ENCODE measurements around the gene HEYL. TPM values are rescaled to one million over a fixed set of nuclear protein-coding genes. Genes with fewer than 3 reads are reported as not detected.

The HEYL gene
- total RNA-seq, 1 donor from 2014 or later: 4.9 TPM

DNA sequence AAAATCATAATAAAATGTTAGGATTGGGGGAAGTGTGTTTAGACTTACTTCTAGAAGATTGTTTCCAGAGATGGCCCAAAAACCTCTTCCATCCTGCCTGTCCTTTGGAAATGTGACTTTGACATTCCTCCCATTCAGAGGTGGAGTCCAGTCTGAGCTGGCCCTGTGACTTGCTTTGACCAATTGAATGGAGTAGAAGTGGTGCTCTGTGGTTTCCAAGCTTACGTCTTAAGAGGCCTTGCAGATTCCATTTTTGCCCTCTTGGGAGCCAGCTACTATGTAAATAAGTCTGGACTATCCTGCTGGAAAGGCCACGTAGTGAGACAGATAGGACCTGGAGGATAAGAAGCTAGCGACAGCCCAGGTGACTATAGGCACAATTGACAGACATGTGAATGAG is 33.8 kb upstream of the HEYL start:
- H3K4me3 Mint-ChIP-seq: peak overlapping the region; percentile 58
- H3K36me3 Mint-ChIP-seq (ENCODE audit: low read depth): no peaks in the 10 kb centered on the region
- no peaks in the 10 kb centered on the region for H3K9me3 Mint-ChIP-seq
- peaks cover 60% of the 10 kb centered on the region for H3K27me3 Mint-ChIP-seq (ENCODE audit: low read depth)
- TF ChIP-seq, protein P1, sequence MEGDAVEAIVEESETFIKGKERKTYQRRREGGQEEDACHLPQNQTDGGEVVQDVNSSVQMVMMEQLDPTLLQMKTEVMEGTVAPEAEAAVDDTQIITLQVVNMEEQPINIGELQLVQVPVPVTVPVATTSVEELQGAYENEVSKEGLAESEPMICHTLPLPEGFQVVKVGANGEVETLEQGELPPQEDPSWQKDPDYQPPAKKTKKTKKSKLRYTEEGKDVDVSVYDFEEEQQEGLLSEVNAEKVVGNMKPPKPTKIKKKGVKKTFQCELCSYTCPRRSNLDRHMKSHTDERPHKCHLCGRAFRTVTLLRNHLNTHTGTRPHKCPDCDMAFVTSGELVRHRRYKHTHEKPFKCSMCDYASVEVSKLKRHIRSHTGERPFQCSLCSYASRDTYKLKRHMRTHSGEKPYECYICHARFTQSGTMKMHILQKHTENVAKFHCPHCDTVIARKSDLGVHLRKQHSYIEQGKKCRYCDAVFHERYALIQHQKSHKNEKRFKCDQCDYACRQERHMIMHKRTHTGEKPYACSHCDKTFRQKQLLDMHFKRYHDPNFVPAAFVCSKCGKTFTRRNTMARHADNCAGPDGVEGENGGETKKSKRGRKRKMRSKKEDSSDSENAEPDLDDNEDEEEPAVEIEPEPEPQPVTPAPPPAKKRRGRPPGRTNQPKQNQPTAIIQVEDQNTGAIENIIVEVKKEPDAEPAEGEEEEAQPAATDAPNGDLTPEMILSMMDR (conservative IDR thresholded peaks at IDR 0.05): no peak
- no peak for DNase-seq (ENCODE audit: low read depth, low spot score)
- H3K4me1 Mint-ChIP-seq: peaks cover 6% of the 10 kb centered on the region
- no peak overlapping the region for H3K27ac Mint-ChIP-seq (ENCODE audit: unreplicated experiment)

DNA sequence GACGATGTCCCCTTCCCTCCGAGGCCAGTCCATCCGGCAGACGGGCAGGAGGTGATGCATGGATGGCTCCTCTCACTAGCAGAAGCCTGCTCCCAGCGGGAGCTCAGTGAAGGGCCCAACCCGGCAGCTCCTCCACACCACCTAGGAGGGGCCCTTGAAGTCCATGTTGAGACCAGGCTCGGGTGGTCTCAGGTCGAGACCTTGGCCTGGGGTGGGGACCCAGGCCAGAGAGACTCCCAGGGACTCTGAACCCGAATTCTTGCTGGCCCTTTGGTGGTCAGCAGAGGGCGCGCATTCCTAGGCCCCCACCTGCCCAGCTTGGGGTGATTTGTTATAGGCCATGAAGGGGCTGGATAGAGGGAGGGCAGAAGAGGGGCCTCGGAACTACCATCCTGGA is 33.1 kb upstream of the HEYL start:
- Mint-ChIP-seq H3K36me3 (ENCODE audit: low read depth) (no peaks in the 10 kb centered on the region), H3K27ac (ENCODE audit: unreplicated experiment) (no peak overlapping the region), H3K4me3 (peak overlapping the region; percentile 78), H3K9me3 (no peaks in the 10 kb centered on the region), H3K4me1 (peaks cover 6% of the 10 kb centered on the region), H3K27me3 (ENCODE audit: low read depth) (peaks cover 65% of the 10 kb centered on the region)
- no peak for DNase-seq (ENCODE audit: low read depth, low spot score)
- TF ChIP-seq, protein P1 (conservative IDR thresholded peaks at IDR 0.05): peak; percentile 48

DNA sequence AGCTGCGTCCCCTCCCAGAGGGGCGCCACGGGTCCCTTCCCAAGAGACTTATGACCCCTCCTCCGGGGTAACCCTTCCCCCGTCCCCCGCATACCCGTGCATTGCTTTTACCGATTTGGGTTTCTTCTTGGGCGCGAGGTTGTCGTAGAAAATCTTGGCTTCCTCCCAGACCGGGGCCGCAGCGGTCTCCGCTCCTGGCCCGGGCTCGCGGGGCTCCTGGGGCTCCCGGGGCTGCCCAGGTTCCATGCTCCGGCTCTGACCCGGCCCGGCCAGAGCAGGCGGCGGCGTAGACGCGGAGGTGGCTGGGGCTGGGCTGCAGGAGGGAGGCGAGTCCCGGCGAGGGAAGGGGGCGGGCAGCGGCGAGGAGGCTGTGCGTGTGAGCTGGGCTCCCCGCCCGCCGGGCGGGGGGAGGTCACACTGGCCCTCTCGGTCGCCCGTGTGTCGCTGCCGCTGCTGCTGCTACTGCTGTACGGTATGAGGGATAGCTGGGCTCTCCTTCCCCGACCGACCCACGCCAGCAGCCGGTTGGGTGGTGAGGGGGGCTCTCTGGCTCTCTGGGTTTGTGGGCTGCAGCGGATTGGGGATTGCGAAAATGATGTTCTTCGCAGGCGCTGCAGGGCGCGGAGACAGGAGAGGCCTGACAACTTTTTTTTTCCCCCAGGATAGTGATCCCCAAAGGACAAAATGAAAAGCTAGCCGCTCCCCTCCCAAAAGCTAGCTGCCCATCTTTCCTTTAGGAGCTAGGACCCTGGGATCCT is 32.5 kb upstream of the HEYL start, which contains the start of gene NT5C1A:
Gene NT5C1A, minus strand, starts transcription at position 315 of the 758 bp plus-strand sequence. Its CDS starts 69 bp downstream, at position 246.
- Mint-ChIP-seq H3K27ac (ENCODE audit: unreplicated experiment) (no peak within 1 kb of the TSS), H3K4me3 (peak within 1 kb of the TSS; percentile 78), H3K9me3 (no peaks in the 10 kb centered on the region), H3K27me3 (ENCODE audit: low read depth) (peaks cover 68% of the 10 kb centered on the region), H3K36me3 (ENCODE audit: low read depth) (no peaks in the 10 kb centered on the region), H3K4me1 (peaks cover 6% of the 10 kb centered on the region)
- peak; percentile 15 for DNase-seq (ENCODE audit: low read depth, low spot score)
- TF ChIP-seq, protein P1 (conservative IDR thresholded peaks at IDR 0.05): no peak

DNA sequence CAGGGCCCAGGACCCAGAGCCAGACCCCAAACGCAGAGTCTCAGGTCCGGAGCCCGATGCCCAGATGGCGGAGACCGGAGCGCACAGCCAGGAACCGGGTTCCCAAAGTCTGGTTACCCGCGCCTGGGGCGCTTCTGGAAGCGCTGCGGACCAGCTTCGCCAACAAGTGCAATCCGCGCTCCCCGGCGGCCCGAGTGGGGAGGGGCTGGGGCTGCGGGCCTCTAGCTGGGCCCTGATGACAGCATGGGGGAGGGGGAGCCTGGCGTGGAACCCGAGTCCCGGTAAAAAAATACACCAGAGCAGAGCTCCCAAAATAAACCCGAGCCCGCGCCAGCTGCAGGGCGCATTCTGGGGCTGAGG is 32.0 kb upstream of the HEYL start:
- Mint-ChIP-seq H3K4me1 (peaks cover 1% of the 10 kb centered on the region), H3K4me3 (peak overlapping the region; percentile 15), H3K36me3 (ENCODE audit: low read depth) (no peaks in the 10 kb centered on the region), H3K27ac (ENCODE audit: unreplicated experiment) (no peak overlapping the region), H3K9me3 (no peaks in the 10 kb centered on the region), H3K27me3 (ENCODE audit: low read depth) (peaks cover 68% of the 10 kb centered on the region)
- TF ChIP-seq, protein P1 (conservative IDR thresholded peaks at IDR 0.05): no peak
- DNase-seq (ENCODE audit: low read depth, low spot score): no peak

DNA sequence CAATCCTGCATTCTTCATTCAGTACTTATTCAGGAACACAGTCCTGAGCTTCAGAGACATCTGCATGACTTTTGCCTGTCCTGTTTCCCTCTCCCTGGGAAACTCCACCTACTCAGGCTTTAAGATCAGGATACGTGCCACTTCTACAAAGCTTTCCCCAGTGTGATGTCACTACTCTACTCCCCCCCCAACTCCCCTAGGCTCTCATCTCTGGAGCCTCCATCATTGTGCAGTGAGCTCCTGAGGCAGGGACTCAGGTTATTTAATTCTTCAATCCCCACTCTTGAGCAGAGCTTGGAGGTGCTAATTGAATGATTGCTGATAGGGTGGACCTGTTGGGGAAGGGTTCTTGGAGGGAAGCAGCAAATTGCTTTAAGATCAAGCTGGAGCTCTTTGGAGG is 31.2 kb upstream of the HEYL start:
- no peak overlapping the region for H3K27ac Mint-ChIP-seq (ENCODE audit: unreplicated experiment)
- H3K9me3 Mint-ChIP-seq: no peaks in the 10 kb centered on the region
- no peaks in the 10 kb centered on the region for H3K4me1 Mint-ChIP-seq
- H3K27me3 Mint-ChIP-seq (ENCODE audit: low read depth): peaks cover 74% of the 10 kb centered on the region
- peak overlapping the region; percentile 16 for H3K4me3 Mint-ChIP-seq
- H3K36me3 Mint-ChIP-seq (ENCODE audit: low read depth): no peaks in the 10 kb centered on the region
- no peak for DNase-seq (ENCODE audit: low read depth, low spot score)
- TF ChIP-seq, protein P1 (conservative IDR thresholded peaks at IDR 0.05): no peak

Data from neural crest cell (in vitro differentiated cells).